Measurements from ENCODE around the gene CPN2. TPM values are rescaled to one million over a fixed set of nuclear protein-coding genes. Genes with fewer than 3 reads are reported as not detected.

CPN2 gene
- total RNA-seq, 1 donor: not detected

DNA sequence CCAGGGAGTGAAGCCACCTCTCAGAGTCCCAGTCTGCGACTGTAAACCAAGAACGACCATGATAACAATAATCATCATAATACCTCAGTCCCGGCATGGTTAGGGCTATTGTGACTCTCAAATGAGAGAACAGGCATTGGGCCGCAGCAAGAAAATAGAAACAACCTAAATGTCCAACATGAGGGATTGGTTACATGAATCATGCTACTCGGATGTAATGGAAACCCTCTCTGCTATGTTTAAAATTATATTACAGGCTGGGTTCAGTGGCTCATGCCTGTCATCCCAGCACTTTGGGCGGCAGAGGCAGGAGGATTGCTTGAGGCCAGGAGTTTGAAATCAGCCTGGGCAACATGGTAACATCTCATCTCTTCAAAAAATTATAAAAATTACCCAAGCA, 2.8 kb downstream of the CPN2 start:
- TF ChIP-seq, protein P1, sequence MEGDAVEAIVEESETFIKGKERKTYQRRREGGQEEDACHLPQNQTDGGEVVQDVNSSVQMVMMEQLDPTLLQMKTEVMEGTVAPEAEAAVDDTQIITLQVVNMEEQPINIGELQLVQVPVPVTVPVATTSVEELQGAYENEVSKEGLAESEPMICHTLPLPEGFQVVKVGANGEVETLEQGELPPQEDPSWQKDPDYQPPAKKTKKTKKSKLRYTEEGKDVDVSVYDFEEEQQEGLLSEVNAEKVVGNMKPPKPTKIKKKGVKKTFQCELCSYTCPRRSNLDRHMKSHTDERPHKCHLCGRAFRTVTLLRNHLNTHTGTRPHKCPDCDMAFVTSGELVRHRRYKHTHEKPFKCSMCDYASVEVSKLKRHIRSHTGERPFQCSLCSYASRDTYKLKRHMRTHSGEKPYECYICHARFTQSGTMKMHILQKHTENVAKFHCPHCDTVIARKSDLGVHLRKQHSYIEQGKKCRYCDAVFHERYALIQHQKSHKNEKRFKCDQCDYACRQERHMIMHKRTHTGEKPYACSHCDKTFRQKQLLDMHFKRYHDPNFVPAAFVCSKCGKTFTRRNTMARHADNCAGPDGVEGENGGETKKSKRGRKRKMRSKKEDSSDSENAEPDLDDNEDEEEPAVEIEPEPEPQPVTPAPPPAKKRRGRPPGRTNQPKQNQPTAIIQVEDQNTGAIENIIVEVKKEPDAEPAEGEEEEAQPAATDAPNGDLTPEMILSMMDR (IDR thresholded peaks at IDR 0.05; ENCODE audit: insufficient read depth, low read length): no peak
- no peak overlapping the region for H3K4me3 ChIP-seq (ENCODE audit: low read depth, low read length)
- DNase-seq (ENCODE audit: low read depth): no peak

DNA sequence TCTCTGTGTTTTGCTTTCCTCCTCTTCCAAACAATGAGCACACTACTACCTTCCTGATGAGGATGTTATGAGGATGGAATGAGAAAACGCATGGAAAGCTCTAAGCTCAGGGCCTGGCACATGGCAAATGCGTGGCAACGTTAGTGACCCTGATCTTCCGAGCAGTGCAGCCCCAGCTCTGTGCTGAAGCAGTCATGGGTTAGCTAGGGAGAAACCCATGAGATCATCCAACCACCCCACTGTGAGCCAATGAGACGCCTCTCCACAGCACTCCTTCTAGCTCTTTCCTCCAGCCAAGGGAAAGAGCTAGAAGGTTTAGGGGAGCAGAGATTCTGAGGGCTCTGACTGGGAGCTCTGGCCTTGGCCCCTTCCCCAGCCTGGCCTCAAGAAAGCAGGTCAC, 4.5 kb downstream of the CPN2 start:
- TF ChIP-seq, protein P1 (IDR thresholded peaks at IDR 0.05; ENCODE audit: insufficient read depth, low read length): no peak
- no peak overlapping the region for H3K4me3 ChIP-seq (ENCODE audit: low read depth, low read length)
- DNase-seq (ENCODE audit: low read depth): no peak

DNA sequence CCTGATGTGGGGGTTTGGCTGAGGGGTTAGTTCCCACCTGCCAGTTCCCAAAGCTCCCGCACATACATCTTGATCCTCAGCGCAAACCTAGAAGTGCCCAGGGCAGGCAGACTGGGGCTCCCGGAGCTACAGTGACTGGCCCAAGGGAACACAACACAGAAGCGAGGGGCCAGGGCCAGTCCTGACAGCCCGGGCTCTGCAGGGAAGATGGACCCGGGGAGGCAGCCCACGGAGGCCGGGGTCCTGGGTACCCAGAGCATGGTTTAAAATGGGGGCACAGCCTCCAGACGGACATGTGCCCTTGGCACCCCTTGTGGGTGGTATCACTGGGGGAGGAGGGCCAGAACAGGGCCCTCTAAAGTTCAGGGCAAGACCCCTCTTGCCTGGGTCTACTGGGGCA, 5.1 kb downstream of the CPN2 start:
- H3K4me3 ChIP-seq (ENCODE audit: low read depth, low read length): no peak overlapping the region
- DNase-seq (ENCODE audit: low read depth): no peak
- TF ChIP-seq, protein P1 (IDR thresholded peaks at IDR 0.05; ENCODE audit: insufficient read depth, low read length): no peak

DNA sequence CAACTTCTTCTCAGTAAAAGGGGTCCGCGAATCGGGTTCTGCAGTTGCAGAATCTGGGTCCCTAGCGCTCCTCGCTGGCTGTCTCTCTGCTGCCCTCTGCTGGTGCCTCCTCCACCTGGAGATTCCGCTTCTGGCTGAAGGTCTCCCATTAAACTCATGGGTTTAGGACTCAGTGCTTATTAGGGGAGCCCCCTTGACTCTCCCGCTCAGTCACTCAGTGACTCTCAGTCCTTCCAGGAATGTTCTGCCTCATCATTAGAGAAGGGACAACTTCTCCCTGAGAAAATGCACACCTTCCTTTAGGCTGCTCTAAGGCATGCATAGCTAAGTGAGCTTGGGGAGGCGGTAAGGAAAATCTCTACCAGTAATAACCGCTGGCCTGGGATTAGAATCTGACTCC, 7.1 kb downstream of the CPN2 start:
- DNase-seq (ENCODE audit: low read depth): peak; percentile 62
- H3K4me3 ChIP-seq (ENCODE audit: low read depth, low read length): no peak overlapping the region
- TF ChIP-seq, protein P1 (IDR thresholded peaks at IDR 0.05; ENCODE audit: insufficient read depth, low read length): peak; percentile 98

DNA sequence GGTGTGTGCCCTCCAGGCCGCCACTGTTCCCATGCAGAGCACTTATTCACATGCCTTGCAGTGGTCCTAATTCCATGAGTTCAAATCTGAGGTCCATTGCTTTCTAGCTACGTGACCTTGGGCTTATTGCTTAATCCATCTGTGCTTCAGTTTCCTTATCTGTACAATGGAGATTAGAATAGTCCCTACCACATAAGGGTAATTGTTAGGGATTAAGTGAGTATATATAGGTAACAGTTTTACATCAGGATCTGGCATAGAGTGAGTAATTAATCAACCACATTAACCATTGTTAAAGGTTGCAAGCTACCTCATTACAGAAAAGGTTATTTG, 7.6 kb downstream of the CPN2 start:
- no peak for DNase-seq (ENCODE audit: low read depth)
- TF ChIP-seq, protein P1 (IDR thresholded peaks at IDR 0.05; ENCODE audit: insufficient read depth, low read length): no peak
- no peak overlapping the region for H3K4me3 ChIP-seq (ENCODE audit: low read depth, low read length)

DNA sequence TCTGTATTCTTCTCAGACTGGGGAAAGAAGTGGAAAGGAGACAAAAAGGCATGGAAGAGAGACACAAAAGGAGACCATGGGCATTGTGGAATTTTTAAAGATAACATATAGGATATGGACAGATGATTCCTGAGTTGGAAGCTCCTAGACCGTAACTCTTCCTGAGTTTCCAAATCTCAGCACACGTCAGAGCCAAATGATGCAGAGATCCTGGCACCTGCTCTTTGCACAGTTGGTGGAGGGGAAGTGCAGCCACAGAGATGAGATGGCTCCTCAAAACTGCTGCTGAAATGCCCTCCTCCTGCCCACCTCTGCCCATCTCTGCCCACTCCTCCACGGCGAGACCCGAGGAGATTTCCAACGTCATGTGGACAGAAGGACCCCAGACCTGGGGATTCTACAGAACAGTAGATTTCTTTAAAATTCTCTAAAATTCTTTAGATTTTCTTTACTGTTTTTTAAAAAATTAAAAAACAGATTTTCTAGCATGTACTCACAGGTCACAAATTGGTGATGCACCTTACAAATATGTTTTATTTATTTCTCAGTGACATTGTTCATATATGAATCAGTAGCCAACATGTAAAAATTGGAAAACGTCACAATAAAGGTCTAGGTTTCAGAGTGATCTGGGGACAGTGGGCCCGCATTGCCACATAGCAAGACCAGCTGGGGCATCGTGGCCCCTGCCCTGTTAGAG, 8.1 kb downstream of the CPN2 start:
- TF ChIP-seq, protein P1 (IDR thresholded peaks at IDR 0.05; ENCODE audit: insufficient read depth, low read length): no peak
- H3K4me3 ChIP-seq (ENCODE audit: low read depth, low read length): no peak overlapping the region
- no peak for DNase-seq (ENCODE audit: low read depth)

Data from fibroblast of the aortic adventitia (primary cell).